SJSA1 (cell line): Measurements from ENCODE around the gene GRB7. TPM values are rescaled to one million over a fixed set of nuclear protein-coding genes. Genes with fewer than 3 reads are reported as not detected.
A peak's percentile ranks its signal among the peaks of the same experiment; 100 is the strongest.
"Not testable (repeated sequence)": the region's sequence is repeated elsewhere in the genome, so short reads cannot be mapped to it uniquely, and the experiment has no call there.

Experiments used
- DNase-seq, 2 experiments: peaks; one replicate each; pipeline ENCODE4 v3.0.0-alpha.2; 2015 to 2020; ENCODE audit warnings: low spot score in 2 of 2, low read depth in 1 of 2
- H3K27ac ChIP-seq: fragments of 250-450 bp; sonication (Bioruptor Pico); 2 replicates; pipeline ENCODE4 v1.5.1; 2020; ENCODE audit warnings: mild to moderate bottlenecking, moderate library complexity
- H3K27me3 ChIP-seq: fragments of 250-450 bp; sonication (Bioruptor Pico); replicated peaks from 2 replicates; pipeline ENCODE4 v1.5.1; 2020; ENCODE audit warnings: mild to moderate bottlenecking, moderate library complexity
- H3K36me3 ChIP-seq: fragments of 250-450 bp; sonication (Bioruptor Pico); 2 replicates; pipeline ENCODE4 v1.5.1; 2020; ENCODE audit warnings: mild to moderate bottlenecking
- H3K4me1 ChIP-seq: fragments of 250-450 bp; sonication (Bioruptor Pico); replicated peaks from 2 replicates; pipeline ENCODE4 v1.6.1; 2021; ENCODE audit warnings: mild to moderate bottlenecking
- H3K4me3 ChIP-seq: fragments of 250-450 bp; sonication (Bioruptor Pico); 2 replicates; pipeline ENCODE4 v1.5.1; 2020; ENCODE audit warnings: mild to moderate bottlenecking
- H3K9me3 ChIP-seq: fragments of 250-450 bp; sonication (Bioruptor Pico); replicated peaks from 2 replicates; pipeline ENCODE4 v1.5.1; 2020; ENCODE audit warnings: mild to moderate bottlenecking
- total RNA-seq: library from RNA; depleted of rRNA; stranded (reverse); fragments of >200 nt; shearing (Covaris generic); gene quantifications from 2 replicates; pipeline ENCODE4 v1.2.3, GENCODE V29; 2014; rRNA removed

Gene GRB7
- not detected in 2 replicates for total RNA-seq

DNA sequence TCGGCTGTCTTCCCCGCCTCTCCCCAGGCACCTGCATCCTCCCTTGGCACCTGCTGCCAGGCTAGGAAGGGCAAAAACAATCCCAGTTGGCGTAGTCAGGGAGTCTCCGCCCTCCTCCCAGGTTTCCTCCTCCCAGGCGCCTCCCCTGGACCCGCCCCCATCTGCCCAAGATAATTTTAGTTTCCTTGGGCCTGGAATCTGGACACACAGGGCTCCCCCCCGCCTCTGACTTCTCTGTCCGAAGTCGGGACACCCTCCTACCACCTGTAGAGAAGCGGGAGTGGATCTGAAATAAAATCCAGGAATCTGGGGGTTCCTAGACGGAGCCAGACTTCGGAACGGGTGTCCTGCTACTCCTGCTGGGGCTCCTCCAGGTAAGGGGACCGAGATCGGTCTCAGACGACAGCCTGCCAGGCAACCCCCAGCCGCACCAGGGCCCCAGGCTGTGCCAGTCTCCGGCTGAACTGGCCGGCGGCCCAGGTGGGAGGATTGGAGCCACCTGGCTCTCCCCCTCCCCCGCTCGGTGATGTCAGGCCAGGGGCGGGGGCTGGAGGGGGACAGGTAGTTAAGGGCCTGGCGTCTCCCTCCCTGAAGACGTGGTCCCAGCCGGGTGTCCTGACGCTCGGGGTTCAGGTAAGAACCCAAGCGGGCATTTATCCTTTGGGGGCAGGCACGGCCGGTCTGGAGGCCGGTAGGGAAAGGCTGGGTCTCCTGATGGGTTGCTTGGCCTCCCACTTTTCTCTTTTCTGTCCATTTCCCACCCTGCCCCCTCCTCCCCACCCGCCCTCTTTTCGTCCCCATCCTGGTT, at the start of gene GRB7:
Gene GRB7, plus strand, starts transcription at position 179 of the 808 bp plus-strand sequence. CDS start 4,364 bp downstream, outside the sequence.
- Histone ChIP-seq H3K9me3 (no peaks in the 10 kb centered on the region), H3K27me3 (no peaks in the 10 kb centered on the region), H3K36me3 (no peaks in the 10 kb centered on the region), H3K27ac (no peak within 1 kb of the TSS), H3K4me3 (no peak within 1 kb of the TSS), H3K4me1 (peaks cover 21% of the 10 kb centered on the region)
- DNase-seq = no peak

DNA sequence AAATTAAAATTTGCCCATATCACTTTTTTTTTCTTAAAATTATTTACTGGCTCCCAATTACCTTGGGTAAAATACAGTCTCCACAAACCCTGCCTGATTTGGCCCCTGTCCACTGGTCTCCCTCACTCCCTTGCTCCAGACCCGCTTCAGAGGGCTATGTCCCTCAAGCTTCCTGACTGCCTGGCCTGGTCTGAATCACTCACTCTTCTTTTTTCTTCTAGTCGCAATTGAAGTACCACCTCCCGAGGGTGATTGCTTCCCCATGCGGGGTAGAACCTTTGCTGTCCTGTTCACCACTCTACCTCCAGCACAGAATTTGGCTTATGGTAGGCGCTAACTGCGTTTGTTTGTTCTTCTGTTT, 49.3 kb upstream of the GRB7 start:
- H3K36me3 ChIP-seq = no peaks in the 10 kb centered on the region
- no peaks in the 10 kb centered on the region for H3K27me3 ChIP-seq
- no peak overlapping the region for H3K27ac ChIP-seq
- H3K9me3 ChIP-seq = no peaks in the 10 kb centered on the region
- H3K4me1 ChIP-seq = peaks cover 9% of the 10 kb centered on the region; the same call in 1 of the 2 replicates
- H3K4me3 ChIP-seq = peak overlapping the region; percentile 46
- DNase-seq = no peak

DNA sequence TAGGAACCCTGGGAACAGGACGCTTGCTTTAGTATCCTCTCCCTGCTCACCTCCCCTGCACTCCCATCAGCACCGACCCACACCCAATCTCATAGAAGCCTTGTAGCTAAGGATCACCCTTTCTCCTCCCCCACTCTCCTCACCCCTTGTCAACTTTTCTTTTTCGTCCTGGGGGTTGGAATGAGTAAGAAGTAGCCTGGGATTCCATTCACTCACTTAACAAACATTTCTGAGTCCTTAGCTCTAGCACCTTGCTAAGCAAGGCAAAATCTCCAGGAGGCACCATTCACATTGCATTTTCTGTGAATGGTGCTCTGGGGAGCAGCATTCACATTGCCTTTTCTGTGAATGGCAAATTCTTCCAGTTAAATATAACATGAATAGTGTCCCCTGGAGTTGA, 48.8 kb upstream of the GRB7 start:
- Histone ChIP-seq H3K4me1 (peaks cover 9% of the 10 kb centered on the region; the same call in 1 of the 2 replicates), H3K27me3 (no peaks in the 10 kb centered on the region), H3K27ac (no peak overlapping the region), H3K36me3 (no peaks in the 10 kb centered on the region), H3K9me3 (no peaks in the 10 kb centered on the region), H3K4me3 (peak overlapping the region; percentile 46)
- no peak for DNase-seq

DNA sequence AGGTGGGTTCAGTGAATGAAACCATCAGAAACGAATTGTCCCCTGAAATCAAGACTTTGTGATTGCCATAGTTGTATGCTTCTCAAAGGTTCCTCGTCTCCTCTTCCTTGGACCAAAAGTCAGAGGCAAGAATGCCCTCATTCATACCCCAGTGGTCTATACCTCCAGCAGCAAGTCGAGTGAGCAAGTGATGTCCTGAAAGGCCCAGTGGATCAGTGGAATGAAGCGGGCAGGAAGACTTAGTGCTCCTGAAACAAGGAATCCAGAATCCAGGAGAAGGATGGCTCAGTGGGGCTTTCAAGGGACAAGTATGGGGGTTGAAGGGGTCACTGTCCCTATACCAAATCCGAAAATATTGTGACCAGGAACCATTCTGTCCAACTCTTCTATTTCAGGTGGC, 43.1 kb upstream of the GRB7 start:
- no peaks in the 10 kb centered on the region for H3K9me3 ChIP-seq

DNA sequence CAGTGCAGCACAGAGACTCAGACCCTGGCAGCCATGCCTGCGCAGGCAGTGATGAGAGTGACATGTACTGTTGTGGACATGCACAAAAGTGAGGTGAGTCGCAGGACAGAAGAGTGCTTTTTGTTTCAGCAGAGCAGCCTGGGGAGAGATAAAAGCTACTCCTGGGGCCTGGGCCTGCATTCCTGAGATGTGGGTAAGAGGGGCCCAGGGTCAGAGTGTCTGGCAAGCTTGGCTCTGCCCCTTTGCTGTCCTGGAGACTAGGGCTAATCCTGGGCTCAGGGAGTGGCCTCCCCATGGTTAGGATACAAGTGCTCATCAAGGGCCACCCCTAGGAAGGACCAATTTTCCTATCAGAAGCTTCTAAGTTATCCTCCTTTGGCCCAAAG, 42.7 kb upstream of the GRB7 start:
- Histone ChIP-seq H3K4me1 (peaks cover 8% of the 10 kb centered on the region; the same call in 1 of the 2 replicates), H3K27me3 (no peaks in the 10 kb centered on the region), H3K9me3 (no peaks in the 10 kb centered on the region), H3K27ac (no peak overlapping the region), H3K4me3 (no peak overlapping the region), H3K36me3 (peaks cover under 1% of the 10 kb centered on the region; the same call in 1 of the 2 replicates)
- no peak for DNase-seq

More for the DNA sequence above, 43.1 kb upstream of the GRB7 start:
- Histone ChIP-seq H3K4me3 (no peak overlapping the region), H3K27ac (no peak overlapping the region), H3K36me3 (no peaks in the 10 kb centered on the region), H3K4me1 (peaks cover 7% of the 10 kb centered on the region; the same call in 1 of the 2 replicates), H3K27me3 (no peaks in the 10 kb centered on the region)
- DNase-seq = no peak

DNA sequence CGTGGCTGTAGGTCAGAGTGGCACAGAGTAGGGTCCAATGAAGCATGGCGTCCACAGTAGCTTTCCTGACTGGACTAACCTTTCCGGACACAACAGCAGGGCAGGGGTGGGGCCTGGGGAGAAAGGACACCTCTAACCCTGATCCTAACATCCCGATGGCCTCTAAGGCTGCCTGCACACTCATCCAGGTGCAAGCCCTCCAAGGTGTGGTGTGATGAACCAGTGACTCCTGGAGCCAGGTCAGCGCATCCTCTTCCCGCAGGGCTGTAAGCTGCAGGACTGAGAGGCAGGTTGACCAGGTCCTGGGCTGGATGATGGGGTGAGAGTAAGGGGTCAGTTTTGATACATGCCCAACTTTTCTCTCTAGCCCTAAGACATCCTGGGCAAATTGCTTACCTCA, 41.0 kb upstream of the GRB7 start:
- Histone ChIP-seq H3K27ac (no peak overlapping the region), H3K27me3 (no peaks in the 10 kb centered on the region), H3K9me3 (no peaks in the 10 kb centered on the region), H3K4me1 (peaks cover 16% of the 10 kb centered on the region), H3K36me3 (peaks cover 4% of the 10 kb centered on the region; the same call in 1 of the 2 replicates), H3K4me3 (no peak overlapping the region)
- no peak for DNase-seq

DNA sequence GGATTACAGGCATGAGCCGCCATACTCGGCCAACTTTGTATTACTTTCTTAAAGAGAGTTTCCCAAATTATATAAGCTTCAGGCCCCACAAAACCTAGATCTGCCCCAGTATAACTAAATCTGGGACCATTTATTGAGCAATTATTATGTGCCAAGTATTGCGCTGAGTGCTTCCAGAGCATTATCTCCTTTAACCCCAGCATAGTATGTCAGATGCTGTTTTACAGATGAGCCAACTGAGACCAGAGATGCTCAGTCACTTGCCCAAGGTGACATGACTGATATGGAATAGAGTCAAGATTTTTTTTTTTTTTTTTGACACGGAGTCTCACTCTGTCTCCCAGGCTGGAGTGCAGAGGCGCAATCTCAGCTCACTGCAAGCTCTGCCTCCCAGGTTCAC, 39.8 kb upstream of the GRB7 start:
- H3K36me3 ChIP-seq = peaks cover 4% of the 10 kb centered on the region; the same call in 1 of the 2 replicates

DNA sequence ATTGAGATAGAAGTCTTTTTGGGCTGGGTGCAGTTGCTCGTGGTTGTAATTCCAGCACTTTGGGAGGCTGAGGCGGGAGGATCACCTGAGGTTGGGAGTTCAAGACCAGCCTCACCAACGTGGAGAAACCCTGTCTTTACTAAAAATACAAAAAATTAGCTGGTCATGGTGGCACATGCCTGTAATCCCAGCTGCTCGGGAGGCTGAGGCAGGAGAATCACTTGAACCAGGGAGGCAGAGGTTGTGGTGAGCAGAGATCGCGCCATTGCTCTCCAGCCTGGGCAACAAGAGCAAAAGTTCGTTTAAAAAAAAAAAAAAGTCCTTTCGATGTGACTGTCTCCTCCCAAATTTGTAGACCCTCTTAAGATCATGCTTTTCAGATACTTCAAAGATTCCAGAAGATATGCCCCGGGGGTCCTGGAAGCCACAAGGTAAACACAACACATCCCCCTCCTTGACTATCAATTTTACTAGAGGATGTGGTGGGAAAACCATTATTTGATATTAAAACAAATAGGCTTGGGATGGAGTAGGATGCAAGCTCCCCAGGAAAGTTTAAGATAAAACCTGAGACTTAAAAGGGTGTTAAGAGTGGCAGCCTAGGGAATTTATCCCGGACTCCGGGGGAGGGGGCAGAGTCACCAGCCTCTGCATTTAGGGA, 38.5 kb upstream of the GRB7 start:
- Histone ChIP-seq H3K4me1 (peaks cover 18% of the 10 kb centered on the region), H3K4me3 (peak overlapping the region; percentile 77), H3K27ac (peak overlapping the region; percentile 39; the same call in 1 of the 2 replicates)
- H3K36me3 ChIP-seq, H3K9me3 ChIP-seq, H3K27me3 ChIP-seq, DNase-seq: not testable (repeated sequence)

More for the DNA sequence above, 39.8 kb upstream of the GRB7 start:
- H3K4me3 ChIP-seq = no peak overlapping the region
- no peaks in the 10 kb centered on the region for H3K9me3 ChIP-seq
- H3K27me3 ChIP-seq = no peaks in the 10 kb centered on the region
- no peak for DNase-seq
- H3K4me1 ChIP-seq = peaks cover 18% of the 10 kb centered on the region
- no peak overlapping the region for H3K27ac ChIP-seq

DNA sequence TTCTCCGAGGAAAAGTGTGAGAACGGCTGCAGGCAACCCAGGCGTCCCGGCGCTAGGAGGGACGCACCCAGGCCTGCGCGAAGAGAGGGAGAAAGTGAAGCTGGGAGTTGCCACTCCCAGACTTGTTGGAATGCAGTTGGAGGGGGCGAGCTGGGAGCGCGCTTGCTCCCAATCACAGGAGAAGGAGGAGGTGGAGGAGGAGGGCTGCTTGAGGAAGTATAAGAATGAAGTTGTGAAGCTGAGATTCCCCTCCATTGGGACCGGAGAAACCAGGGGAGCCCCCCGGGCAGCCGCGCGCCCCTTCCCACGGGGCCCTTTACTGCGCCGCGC, 38.0 kb upstream of the GRB7 start, which contains the start of gene ERBB2:
Gene ERBB2, plus strand, starts transcription at position 247 of the 330 bp plus-strand sequence. CDS start 175 bp downstream, outside the sequence.
- Histone ChIP-seq H3K4me1 (peaks cover 18% of the 10 kb centered on the region), H3K9me3 (no peaks in the 10 kb centered on the region), H3K27ac (peak within 1 kb of the TSS; percentile 39), H3K4me3 (peak within 1 kb of the TSS; percentile 77), H3K36me3 (peaks cover 4% of the 10 kb centered on the region; the same call in 1 of the 2 replicates), H3K27me3 (no peaks in the 10 kb centered on the region)
- DNase-seq = peak; percentile 64 to 74

DNA sequence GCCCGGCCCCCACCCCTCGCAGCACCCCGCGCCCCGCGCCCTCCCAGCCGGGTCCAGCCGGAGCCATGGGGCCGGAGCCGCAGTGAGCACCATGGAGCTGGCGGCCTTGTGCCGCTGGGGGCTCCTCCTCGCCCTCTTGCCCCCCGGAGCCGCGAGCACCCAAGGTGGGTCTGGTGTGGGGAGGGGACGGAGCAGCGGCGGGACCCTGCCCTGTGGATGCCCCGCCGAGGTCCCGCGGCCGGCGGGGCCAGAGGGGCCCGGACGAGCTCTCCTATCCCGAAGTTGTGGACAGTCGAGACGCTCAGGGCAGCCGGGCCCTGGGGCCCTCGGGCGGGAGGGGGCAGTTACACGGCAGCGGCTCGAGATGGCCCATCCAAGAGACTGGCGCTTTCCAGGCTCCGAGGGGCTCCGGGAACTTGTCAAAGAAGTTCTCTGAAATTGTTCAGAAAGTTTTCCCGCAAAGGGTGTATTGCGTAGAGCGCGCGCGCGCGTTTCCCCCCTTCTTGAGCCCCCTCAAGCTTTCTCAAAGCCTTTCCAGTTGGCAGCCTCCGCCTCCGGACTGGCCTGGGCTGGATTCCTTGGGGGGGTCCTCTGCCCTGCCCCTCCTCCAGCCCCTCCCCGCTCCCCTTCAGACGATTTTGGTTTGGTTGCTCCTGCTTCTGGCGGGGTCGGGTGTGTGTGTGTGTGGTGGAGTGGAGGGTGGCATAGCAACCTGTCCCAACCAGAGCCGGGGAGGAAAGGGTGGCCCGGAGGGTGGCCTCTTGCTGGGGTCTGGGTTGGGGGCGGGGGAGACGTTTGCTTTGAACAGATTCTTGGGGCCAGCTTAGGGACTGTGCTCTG, 37.4 kb upstream of the GRB7 start:
- peak overlapping the region; percentile 77 for H3K4me3 ChIP-seq
- peaks cover 4% of the 10 kb centered on the region; the same call in 1 of the 2 replicates for H3K36me3 ChIP-seq
- peak in 1 of 2 experiments; percentile 51 for DNase-seq
- no peaks in the 10 kb centered on the region for H3K9me3 ChIP-seq
- H3K4me1 ChIP-seq = peaks cover 18% of the 10 kb centered on the region
- peak overlapping the region; percentile 39 for H3K27ac ChIP-seq
- H3K27me3 ChIP-seq = no peaks in the 10 kb centered on the region

DNA sequence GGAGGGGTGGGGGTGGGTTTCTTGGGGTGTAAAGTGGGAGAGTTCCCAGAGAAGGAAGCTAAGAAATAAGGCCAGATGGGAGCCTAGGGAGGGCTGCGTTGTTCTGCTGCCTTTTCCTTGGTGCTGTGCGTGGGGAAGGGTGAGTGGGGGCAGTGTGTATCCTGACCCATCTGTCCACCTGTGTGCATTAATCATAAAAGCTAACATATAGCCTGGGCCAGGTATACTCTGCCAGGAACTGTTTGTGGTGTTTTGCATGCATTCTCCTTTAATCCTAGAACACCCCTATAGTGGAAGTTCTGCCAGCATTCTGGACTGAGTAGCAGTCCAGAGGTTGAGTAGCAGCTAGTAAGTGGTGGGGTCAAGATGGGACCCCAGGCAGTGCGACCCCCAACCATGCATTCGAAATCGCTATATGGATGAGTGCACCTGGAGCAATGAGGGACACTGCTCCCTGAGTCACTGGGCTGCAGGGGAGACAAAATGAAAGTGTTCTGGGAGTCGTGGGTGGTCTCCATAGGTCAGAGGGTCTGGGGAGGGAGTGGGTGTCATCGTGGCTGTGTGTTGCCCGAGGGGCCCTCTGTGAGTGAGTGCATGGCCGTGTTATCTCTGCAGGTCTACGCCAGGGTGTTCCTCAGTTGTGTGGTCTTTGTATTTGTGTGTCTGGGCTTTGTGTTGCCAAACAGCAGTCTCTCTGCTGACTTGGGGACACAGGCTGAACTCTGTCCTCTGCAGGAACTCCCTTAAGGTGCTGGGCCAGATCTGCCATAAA, 36.5 kb upstream of the GRB7 start:
- DNase-seq = no peak
- no peaks in the 10 kb centered on the region for H3K27me3 ChIP-seq
- H3K4me3 ChIP-seq = peak overlapping the region; percentile 77
- H3K27ac ChIP-seq = no peak overlapping the region
- no peaks in the 10 kb centered on the region for H3K9me3 ChIP-seq
- H3K36me3 ChIP-seq = peaks cover 4% of the 10 kb centered on the region; the same call in 1 of the 2 replicates
- H3K4me1 ChIP-seq = peaks cover 18% of the 10 kb centered on the region

DNA sequence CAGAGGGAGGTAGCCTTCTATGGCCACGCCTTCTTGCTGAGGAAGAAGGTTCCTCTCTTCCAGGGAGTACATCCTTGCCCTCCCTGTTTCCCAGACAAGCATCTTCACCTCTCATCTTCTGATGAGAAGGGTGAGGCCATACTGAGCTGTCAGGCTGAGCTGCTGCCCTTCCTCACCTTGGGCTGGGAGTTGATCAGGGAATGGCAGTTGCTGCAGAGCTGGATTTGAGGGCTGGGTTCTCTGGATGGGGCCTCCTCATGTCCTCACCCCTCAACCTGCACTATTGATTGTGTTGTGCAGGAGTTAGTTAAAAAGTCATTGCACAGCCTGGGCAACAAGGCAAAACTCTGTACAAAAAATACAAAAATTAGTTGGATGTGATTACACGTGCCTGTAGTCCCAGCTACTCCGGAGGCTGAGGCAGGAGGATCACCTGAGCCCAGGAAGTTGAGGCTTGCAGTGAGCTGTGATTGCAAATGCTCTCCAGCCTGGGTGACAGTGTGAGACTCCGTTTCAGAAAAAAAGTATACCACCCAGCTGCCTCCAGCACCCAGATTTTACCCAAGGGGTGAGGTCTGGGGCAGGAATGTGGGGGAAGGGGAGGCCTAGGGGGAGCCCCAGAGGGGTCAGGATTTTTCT, 35.8 kb upstream of the GRB7 start:
- no peaks in the 10 kb centered on the region for H3K9me3 ChIP-seq
- H3K27me3 ChIP-seq = no peaks in the 10 kb centered on the region
- H3K36me3 ChIP-seq = peaks cover 5% of the 10 kb centered on the region; the same call in 1 of the 2 replicates
- H3K4me1 ChIP-seq = peaks cover 18% of the 10 kb centered on the region
- H3K4me3 ChIP-seq = peak overlapping the region; percentile 77; the same call in 1 of the 2 replicates
- no peak for DNase-seq
- no peak overlapping the region for H3K27ac ChIP-seq
